Measurements from ENCODE around the gene PHLDA1. TPM values are rescaled to one million over a fixed set of nuclear protein-coding genes. Genes with fewer than 3 reads are reported as not detected.

The PHLDA1 gene
- total RNA-seq, 2 donors from 2014 or later = 23.3 to 51.9 TPM

- H3K9me3 Mint-ChIP-seq = no peaks in the 10 kb centered on the region
- peak; percentile 5 for ATAC-seq (replicated peaks)
- H3K36me3 Mint-ChIP-seq (ENCODE audit: low read depth) = peaks cover 63% of the 10 kb centered on the region
- peaks cover 30% of the 10 kb centered on the region for H3K4me1 Mint-ChIP-seq
- H3K4me3 Mint-ChIP-seq = peak overlapping the region; percentile 90
- no peaks in the 10 kb centered on the region for H3K27me3 Mint-ChIP-seq
- peak overlapping the region; percentile 96 for H3K27ac Mint-ChIP-seq
Measured at GRCh38 chr12:76030341-76031080, 1.1 kb downstream of the PHLDA1 start.

GRCh38 chr12:76029982-76030340 is 1.6 kb downstream of the PHLDA1 start:
- Mint-ChIP-seq H3K9me3 (no peaks in the 10 kb centered on the region), H3K36me3 (ENCODE audit: low read depth) (peaks cover 63% of the 10 kb centered on the region), H3K4me3 (peak overlapping the region; percentile 90), H3K27ac (peak overlapping the region; percentile 96), H3K4me1 (peaks cover 30% of the 10 kb centered on the region), H3K27me3 (no peaks in the 10 kb centered on the region)
- ATAC-seq (replicated peaks) = peak; percentile 0

GRCh38 chr12:76028571-76029277 is 2.9 kb downstream of the PHLDA1 start:
- H3K27me3 Mint-ChIP-seq = no peaks in the 10 kb centered on the region
- peak overlapping the region; percentile 90 for H3K4me3 Mint-ChIP-seq
- H3K4me1 Mint-ChIP-seq = peaks cover 22% of the 10 kb centered on the region
- H3K36me3 Mint-ChIP-seq (ENCODE audit: low read depth) = peaks cover 63% of the 10 kb centered on the region
- ATAC-seq (replicated peaks) = no peak
- H3K9me3 Mint-ChIP-seq = no peaks in the 10 kb centered on the region
- peak overlapping the region; percentile 96 for H3K27ac Mint-ChIP-seq

- H3K9me3 Mint-ChIP-seq = no peaks in the 10 kb centered on the region
- peaks cover 52% of the 10 kb centered on the region for H3K36me3 Mint-ChIP-seq (ENCODE audit: low read depth)
- ATAC-seq (replicated peaks) = no peak
- no peaks in the 10 kb centered on the region for H3K27me3 Mint-ChIP-seq
- peak overlapping the region; percentile 52 for H3K4me3 Mint-ChIP-seq
- H3K4me1 Mint-ChIP-seq = peaks cover 13% of the 10 kb centered on the region
- H3K27ac Mint-ChIP-seq = no peak overlapping the region
Measured at GRCh38 chr12:76026643-76027063, 4.9 kb downstream of the PHLDA1 start.

- Mint-ChIP-seq H3K36me3 (ENCODE audit: low read depth) (peaks cover 46% of the 10 kb centered on the region), H3K9me3 (no peaks in the 10 kb centered on the region), H3K27me3 (no peaks in the 10 kb centered on the region), H3K4me3 (peak overlapping the region; percentile 52), H3K4me1 (peaks cover 19% of the 10 kb centered on the region), H3K27ac (no peak overlapping the region)
- no peak for ATAC-seq (replicated peaks)
Measured at GRCh38 chr12:76025601-76026575, 5.7 kb downstream of the PHLDA1 start.

- no peak for ATAC-seq (replicated peaks)
- H3K4me1 Mint-ChIP-seq = peaks cover 25% of the 10 kb centered on the region
- peak overlapping the region; percentile 52 for H3K4me3 Mint-ChIP-seq
- peaks cover 46% of the 10 kb centered on the region for H3K36me3 Mint-ChIP-seq (ENCODE audit: low read depth)
- H3K27ac Mint-ChIP-seq = peak overlapping the region; percentile 7
- no peaks in the 10 kb centered on the region for H3K27me3 Mint-ChIP-seq
- H3K9me3 Mint-ChIP-seq = no peaks in the 10 kb centered on the region
Measured at GRCh38 chr12:76024942-76025600, 6.5 kb downstream of the PHLDA1 start.

GRCh38 chr12:76024102-76024781 is 7.3 kb downstream of the PHLDA1 start:
- Mint-ChIP-seq H3K27me3 (no peaks in the 10 kb centered on the region), H3K9me3 (no peaks in the 10 kb centered on the region), H3K27ac (peak overlapping the region; percentile 7), H3K4me3 (peak overlapping the region; percentile 52), H3K36me3 (ENCODE audit: low read depth) (peaks cover 40% of the 10 kb centered on the region), H3K4me1 (peaks cover 32% of the 10 kb centered on the region)
- ATAC-seq (replicated peaks) = no peak

- H3K4me1 Mint-ChIP-seq = peaks cover 32% of the 10 kb centered on the region
Measured at GRCh38 chr12:76023069-76023690, 8.4 kb downstream of the PHLDA1 start.

GRCh38 chr12:76022506-76022905 is 9.1 kb downstream of the PHLDA1 start:
- ATAC-seq (replicated peaks) = no peak
- Mint-ChIP-seq H3K4me1 (peaks cover 32% of the 10 kb centered on the region), H3K27me3 (no peaks in the 10 kb centered on the region), H3K9me3 (no peaks in the 10 kb centered on the region), H3K36me3 (ENCODE audit: low read depth) (peaks cover 23% of the 10 kb centered on the region), H3K27ac (peak overlapping the region; percentile 2), H3K4me3 (no peak overlapping the region)

More at GRCh38 chr12:76023069-76023690, 8.4 kb downstream of the PHLDA1 start:
- ATAC-seq (replicated peaks) = no peak
- Mint-ChIP-seq H3K4me3 (no peak overlapping the region), H3K36me3 (ENCODE audit: low read depth) (peaks cover 29% of the 10 kb centered on the region), H3K27ac (peak overlapping the region; percentile 2), H3K27me3 (no peaks in the 10 kb centered on the region), H3K9me3 (no peaks in the 10 kb centered on the region)

GRCh38 chr12:76020731-76021672 is 10.6 kb downstream of the PHLDA1 start:
- peak; percentile 84 for ATAC-seq (replicated peaks)
- Mint-ChIP-seq H3K27me3 (no peaks in the 10 kb centered on the region), H3K4me1 (peaks cover 29% of the 10 kb centered on the region), H3K9me3 (no peaks in the 10 kb centered on the region), H3K36me3 (ENCODE audit: low read depth) (peaks cover 12% of the 10 kb centered on the region), H3K4me3 (peak overlapping the region; percentile 79), H3K27ac (peak overlapping the region; percentile 100)

GRCh38 chr12:76020281-76020680 is 11.3 kb downstream of the PHLDA1 start:
- H3K36me3 Mint-ChIP-seq (ENCODE audit: low read depth) = peaks cover 12% of the 10 kb centered on the region

GRCh38 chr12:76018672-76019071 is 12.9 kb downstream of the PHLDA1 start:
- Mint-ChIP-seq H3K36me3 (ENCODE audit: low read depth) (peaks cover 12% of the 10 kb centered on the region), H3K4me3 (no peak overlapping the region), H3K4me1 (peaks cover 32% of the 10 kb centered on the region)

More at GRCh38 chr12:76020281-76020680, 11.3 kb downstream of the PHLDA1 start:
- peak overlapping the region; percentile 79 for H3K4me3 Mint-ChIP-seq
- peak; percentile 85 for ATAC-seq (replicated peaks)
- peaks cover 29% of the 10 kb centered on the region for H3K4me1 Mint-ChIP-seq
- no peaks in the 10 kb centered on the region for H3K9me3 Mint-ChIP-seq
- H3K27ac Mint-ChIP-seq = peak overlapping the region; percentile 100
- no peaks in the 10 kb centered on the region for H3K27me3 Mint-ChIP-seq

More at GRCh38 chr12:76018672-76019071, 12.9 kb downstream of the PHLDA1 start:
- Mint-ChIP-seq H3K27me3 (no peaks in the 10 kb centered on the region), H3K9me3 (no peaks in the 10 kb centered on the region), H3K27ac (peak overlapping the region; percentile 57)
- no peak for ATAC-seq (replicated peaks)
